HepG2 (cell line): ENCODE measurements around the gene EFEMP2. TPM values are rescaled to one million over a fixed set of nuclear protein-coding genes. Genes with fewer than 3 reads are reported as not detected.

Experiments used
- AKAP8 ChIP-seq: sonication (generic); formaldehyde crosslinking; IDR thresholded peaks from 2 replicates; pipeline ENCODE4 v1.5.1; 2020; ENCODE audit warnings: mild to moderate bottlenecking, missing genetic modification reagents
- BRF2 ChIP-seq: sonication (generic); formaldehyde crosslinking; IDR thresholded peaks from 2 replicates; pipeline ENCODE4 v1.8.1; 2022; ENCODE audit warnings: mild to moderate bottlenecking, missing genetic modification reagents
- EEA1 ChIP-seq: sonication (generic); formaldehyde crosslinking; IDR thresholded peaks from 2 replicates; pipeline ENCODE4 v1.5.1; 2020; ENCODE audit warnings: mild to moderate bottlenecking, missing genetic modification reagents, borderline replicate concordance
- FOXA3 ChIP-seq: IDR thresholded peaks from 2 replicates; pipeline ENCODE4 v1.6.1; 2016; ENCODE audit warnings: missing genetic modification reagents, missing compliant biosample characterization
- FOXK1 ChIP-seq: sonication (generic); formaldehyde crosslinking; IDR thresholded peaks from 2 replicates; pipeline ENCODE4 v1.4.0; 2020; ENCODE audit warnings: low read depth, missing genetic modification reagents, borderline replicate concordance
- HMGXB4 ChIP-seq, 2 experiments: sonication (generic) in 1 of 2; formaldehyde crosslinking in 1 of 2; IDR thresholded peaks; 2 replicates each; pipeline versions ENCODE4 v1.4.0 to v1.6.1; 2018 to 2020; ENCODE audit warnings: missing genetic modification reagents in 2 of 2, borderline replicate concordance in 1 of 2, low read depth in 1 of 2, mild to moderate bottlenecking in 1 of 2, missing biosample characterization in 1 of 2
- MXI1 ChIP-seq: IDR thresholded peaks from 3 replicates; pipeline ENCODE4 v1.6.1; 2012; ENCODE audit warnings: low read depth, low read length, inconsistent platforms, borderline replicate concordance
- PAXIP1 ChIP-seq: sonication (generic); formaldehyde crosslinking; conservative IDR thresholded peaks from 2 replicates; pipeline ENCODE4 v1.4.0; 2020; ENCODE audit warnings: mild to moderate bottlenecking, missing genetic modification reagents, moderate library complexity
- PHF21A ChIP-seq: sonication (generic); formaldehyde crosslinking; IDR thresholded peaks from 2 replicates; pipeline ENCODE4 v1.5.0; 2020; ENCODE audit warnings: mild to moderate bottlenecking, missing genetic modification reagents
- PPARG ChIP-seq: conservative IDR thresholded peaks from 2 replicates; pipeline ENCODE4 v1.6.1; 2016; ENCODE audit warnings: missing biosample characterization, missing genetic modification reagents
- SAP130 ChIP-seq: IDR thresholded peaks from 2 replicates; pipeline ENCODE4 v1.6.1; 2016; ENCODE audit warnings: low read depth
- ZBED4 ChIP-seq: sonication (generic); formaldehyde crosslinking; IDR thresholded peaks from 2 replicates; pipeline ENCODE4 v1.4.0; 2020; ENCODE audit warnings: missing genetic modification reagents, borderline replicate concordance
- ZFP90 ChIP-seq: sonication (generic); formaldehyde crosslinking; IDR thresholded peaks from 2 replicates; pipeline ENCODE4 v1.8.0; 2022; ENCODE audit warnings: missing genetic modification reagents, mild to moderate bottlenecking, inconsistent platforms, borderline replicate concordance
- ZNF326 ChIP-seq: sonication (generic); formaldehyde crosslinking; IDR thresholded peaks from 2 replicates; pipeline ENCODE4 v1.4.0; 2020; ENCODE audit warnings: missing genetic modification reagents, borderline replicate concordance
- ZNF777 ChIP-seq: sonication (generic); formaldehyde crosslinking; IDR thresholded peaks from 2 replicates; pipeline ENCODE4 v1.4.0; 2020; ENCODE audit warnings: missing genetic modification reagents
- ZNF781 ChIP-seq: sonication (generic); formaldehyde crosslinking; IDR thresholded peaks from 2 replicates; pipeline ENCODE4 v1.5.1; 2020; ENCODE audit warnings: borderline replicate concordance, mild to moderate bottlenecking, missing genetic modification reagents; ENCODE audit errors: not compliant biosample characterization
- polyA plus RNA-seq, 8 experiments: library from polyadenylated mRNA; depleted of rRNA in 3 of 8; stranded (reverse) in 7 of 8; unstranded in 1 of 8; fragments of >200 nt; fragmentation: Illumina TruSeq in 4 of 8; extraction: Trizol in 4 of 8; gene quantifications; 2 replicates each; pipeline versions ENCODE4 v1.2.1 to v1.2.3, GENCODE V29; 2011 to 2016; ENCODE audit warnings: low read depth in 4 of 8, missing spikeins in 1 of 8, mixed read lengths in 1 of 8; ENCODE audit not compliant: insufficient read depth in 1 of 8
- total RNA-seq, 5 experiments: library from RNA; depleted of rRNA; stranded (reverse); fragments of >200 nt; fragmentation: Illumina TruSeq; extraction: Trizol; gene quantifications; 2 replicates each; pipeline ENCODE4 v1.2.3, GENCODE V29; 2016; ENCODE audit warnings: low read depth in 1 of 5

EFEMP2 gene
- total and polyA plus RNA-seq, 2 of the 13 experiments (the other 11 are each of a cell fraction or from before 2014, with no cell fraction given) = 7.4 to 29.7 TPM

GRCh38 chr11:65891219-65892136, 18.9 kb upstream of the EFEMP2 start (continued):
- TF ChIP-seq ZBED4 (CRISPR knock-in tag) = 0 out of 2 replicates have a peak, but pooled peaks have one; percentile 19
- peak; percentile 85 for TF ChIP-seq PAXIP1
- TF ChIP-seq HMGXB4 (CRISPR knock-in tag; IDR thresholded peaks at IDR 0.05; ENCODE audit: borderline replicate concordance in 1 of 2, low read depth in 1 of 2) = peak; percentile 74 to 93; a peak in 3 of 4 replicates
- TF ChIP-seq PHF21A (CRISPR knock-in tag) = peak; percentile 80
- TF ChIP-seq FOXA3 (CRISPR knock-in tag) = peak; percentile 36
- TF ChIP-seq MXI1 = no peak
- TF ChIP-seq ZNF777 (CRISPR knock-in tag) = peak; percentile 64; the same call in 1 of the 2 replicates
- TF ChIP-seq EEA1 (CRISPR knock-in tag) = 0 out of 2 replicates have a peak, but pooled peaks have one; percentile 29
- TF ChIP-seq FOXK1 (CRISPR knock-in tag) = peak; percentile 25; the same call in 1 of the 2 replicates
- peak; percentile 44; the same call in 1 of the 2 replicates for TF ChIP-seq ZFP90 (CRISPR knock-in tag)
- TF ChIP-seq ZNF781 (CRISPR knock-in tag) = peak; percentile 42
- TF ChIP-seq AKAP8 (CRISPR knock-in tag) = peak; percentile 82; the same call in 1 of the 2 replicates
- peak; percentile 77 for TF ChIP-seq PPARG
- peak; percentile 69 for TF ChIP-seq SAP130 (CRISPR knock-in tag)
- TF ChIP-seq ZNF326 (CRISPR knock-in tag) = no peak
- no peak for TF ChIP-seq BRF2 (CRISPR knock-in tag)
